Osteocyte (in vitro differentiated cells): ENCODE measurements around the gene ABCF1. TPM values are rescaled to one million over a fixed set of nuclear protein-coding genes. Genes with fewer than 3 reads are reported as not detected.

Source experiments
- DNase-seq: peaks from one replicate; pipeline ENCODE4 v3.0.0; 2021; ENCODE audit warnings: mixed read lengths; ENCODE audit not compliant: unreplicated experiment; ENCODE audit errors: extremely low spot score
- H3K27ac Mint-ChIP-seq: one replicate; pipeline ENCODE4 v1.8.0; 2021; ENCODE audit warnings: mild to moderate bottlenecking, mixed read lengths; ENCODE audit not compliant: unreplicated experiment
- H3K27me3 Mint-ChIP-seq: one replicate; pipeline ENCODE4 v1.8.0; 2021; ENCODE audit warnings: mixed read lengths; ENCODE audit not compliant: unreplicated experiment
- H3K36me3 Mint-ChIP-seq: one replicate; pipeline ENCODE4 v1.8.0; 2021; ENCODE audit warnings: mixed read lengths; ENCODE audit not compliant: unreplicated experiment
- H3K4me1 Mint-ChIP-seq: one replicate; pipeline ENCODE4 v1.8.0; 2021; ENCODE audit warnings: mixed read lengths; ENCODE audit not compliant: unreplicated experiment
- H3K4me3 Mint-ChIP-seq: one replicate; pipeline ENCODE4 v1.8.0; 2021; ENCODE audit warnings: mild to moderate bottlenecking, moderate library complexity, mixed read lengths; ENCODE audit not compliant: unreplicated experiment
- H3K9me3 Mint-ChIP-seq: one replicate; pipeline ENCODE4 v1.8.0; 2021; ENCODE audit warnings: mixed read lengths; ENCODE audit not compliant: unreplicated experiment
- total RNA-seq: library from RNA; stranded (reverse); gene quantifications from 2 replicates; pipeline ENCODE4 v1.2.1, GENCODE V29; 2021
- TF ChIP-seq, protein P1 (sequence below): fragments of 200-600 bp; sonication (generic); IDR thresholded peaks from 2 replicates; pipeline ENCODE4 v1.5.0; 2021; ENCODE audit warnings: antibody characterized with exemption, mild to moderate bottlenecking, moderate library complexity

The ABCF1 gene
- total RNA-seq, 1 donor from 2014 or later, result 70.5 TPM

DNA sequence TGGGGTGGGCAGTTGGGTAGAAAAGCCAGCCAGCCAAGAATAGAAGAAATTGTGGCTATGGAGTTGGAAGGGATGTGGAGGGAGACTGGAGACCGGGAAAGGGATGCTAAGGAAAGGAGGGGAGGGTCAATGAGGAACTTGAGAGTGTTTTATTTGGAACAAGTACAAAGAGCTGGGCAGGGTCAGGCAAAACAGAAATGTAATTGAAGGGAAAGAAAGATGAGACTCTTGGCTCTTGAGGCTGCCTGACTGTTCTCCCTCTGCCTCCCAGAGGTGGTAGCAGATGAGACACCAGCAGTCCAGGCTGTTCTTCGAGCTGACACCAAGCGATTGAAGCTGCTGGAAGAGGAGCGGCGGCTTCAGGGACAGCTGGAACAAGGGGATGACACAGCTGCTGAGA lies 12.7 kb downstream of the ABCF1 start:
- H3K4me1 Mint-ChIP-seq, result no peaks in the 10 kb centered on the region
- no peaks in the 10 kb centered on the region for H3K27me3 Mint-ChIP-seq
- H3K9me3 Mint-ChIP-seq, result no peaks in the 10 kb centered on the region
- H3K4me3 Mint-ChIP-seq, result no peak overlapping the region
- H3K36me3 Mint-ChIP-seq, result peaks cover 65% of the 10 kb centered on the region
- H3K27ac Mint-ChIP-seq, result no peak overlapping the region
- DNase-seq, result no peak
- TF ChIP-seq, protein P1, sequence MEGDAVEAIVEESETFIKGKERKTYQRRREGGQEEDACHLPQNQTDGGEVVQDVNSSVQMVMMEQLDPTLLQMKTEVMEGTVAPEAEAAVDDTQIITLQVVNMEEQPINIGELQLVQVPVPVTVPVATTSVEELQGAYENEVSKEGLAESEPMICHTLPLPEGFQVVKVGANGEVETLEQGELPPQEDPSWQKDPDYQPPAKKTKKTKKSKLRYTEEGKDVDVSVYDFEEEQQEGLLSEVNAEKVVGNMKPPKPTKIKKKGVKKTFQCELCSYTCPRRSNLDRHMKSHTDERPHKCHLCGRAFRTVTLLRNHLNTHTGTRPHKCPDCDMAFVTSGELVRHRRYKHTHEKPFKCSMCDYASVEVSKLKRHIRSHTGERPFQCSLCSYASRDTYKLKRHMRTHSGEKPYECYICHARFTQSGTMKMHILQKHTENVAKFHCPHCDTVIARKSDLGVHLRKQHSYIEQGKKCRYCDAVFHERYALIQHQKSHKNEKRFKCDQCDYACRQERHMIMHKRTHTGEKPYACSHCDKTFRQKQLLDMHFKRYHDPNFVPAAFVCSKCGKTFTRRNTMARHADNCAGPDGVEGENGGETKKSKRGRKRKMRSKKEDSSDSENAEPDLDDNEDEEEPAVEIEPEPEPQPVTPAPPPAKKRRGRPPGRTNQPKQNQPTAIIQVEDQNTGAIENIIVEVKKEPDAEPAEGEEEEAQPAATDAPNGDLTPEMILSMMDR, result no peak

DNA sequence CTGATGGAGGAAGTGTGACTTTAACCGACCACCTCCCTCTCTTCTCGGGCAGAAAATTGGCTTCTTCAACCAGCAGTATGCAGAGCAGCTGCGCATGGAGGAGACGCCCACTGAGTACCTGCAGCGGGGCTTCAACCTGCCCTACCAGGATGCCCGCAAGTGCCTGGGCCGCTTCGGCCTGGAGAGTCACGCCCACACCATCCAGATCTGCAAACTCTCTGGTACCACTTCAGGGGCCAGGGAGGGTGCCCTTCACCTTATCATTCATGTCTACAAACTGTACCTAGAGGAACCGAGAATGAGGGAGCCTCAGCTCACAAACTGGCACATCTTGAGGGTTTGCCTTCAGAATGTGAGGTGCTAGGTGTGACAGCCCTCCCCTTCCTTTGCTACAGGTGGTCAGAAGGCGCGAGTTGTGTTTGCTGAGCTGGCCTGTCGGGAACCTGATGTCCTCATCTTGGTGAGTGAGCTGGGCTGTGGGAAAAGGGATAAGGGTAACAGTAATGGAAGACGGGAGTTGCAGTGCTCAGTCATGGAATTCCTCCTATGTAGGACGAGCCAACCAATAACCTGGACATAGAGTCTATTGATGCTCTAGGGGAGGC lies 18.6 kb downstream of the ABCF1 start:
- Mint-ChIP-seq H3K27me3 (no peaks in the 10 kb centered on the region), H3K4me1 (no peaks in the 10 kb centered on the region), H3K9me3 (no peaks in the 10 kb centered on the region), H3K27ac (no peak overlapping the region), H3K36me3 (peaks cover 46% of the 10 kb centered on the region), H3K4me3 (no peak overlapping the region)
- TF ChIP-seq, protein P1, result no peak
- DNase-seq, result no peak

- DNase-seq, result no peak
- Mint-ChIP-seq H3K27me3 (no peaks in the 10 kb centered on the region), H3K4me3 (no peak overlapping the region), H3K9me3 (no peaks in the 10 kb centered on the region), H3K27ac (no peak overlapping the region), H3K36me3 (peaks cover 44% of the 10 kb centered on the region), H3K4me1 (no peaks in the 10 kb centered on the region)
- TF ChIP-seq, protein P1, result no peak
Observed at GRCh38 chr6:30590509-30590908, 19.3 kb downstream of the ABCF1 start.

DNA sequence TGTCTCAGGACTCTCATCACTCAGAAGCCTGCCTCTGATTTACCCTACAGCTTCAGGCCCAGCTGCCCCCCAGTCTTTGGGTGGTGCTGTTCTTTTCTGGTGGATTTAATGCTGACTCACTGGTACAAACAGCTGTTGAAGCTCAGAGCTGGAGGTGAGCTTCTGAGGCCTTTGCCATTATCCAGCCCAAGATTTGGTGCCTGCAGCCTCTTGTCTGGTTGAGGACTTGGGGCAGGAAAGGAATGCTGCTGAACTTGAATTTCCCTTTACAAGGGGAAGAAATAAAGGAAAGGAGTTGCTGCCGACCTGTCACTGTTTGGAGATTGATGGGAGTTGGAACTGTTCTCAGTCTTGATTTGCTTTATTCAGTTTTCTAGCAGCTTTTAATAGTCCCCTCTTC lies 19.8 kb downstream of the ABCF1 start:
- H3K27ac Mint-ChIP-seq, result no peak overlapping the region
- no peak for DNase-seq
- H3K36me3 Mint-ChIP-seq, result peaks cover 39% of the 10 kb centered on the region
- no peaks in the 10 kb centered on the region for H3K4me1 Mint-ChIP-seq
- TF ChIP-seq, protein P1, result no peak
- H3K9me3 Mint-ChIP-seq, result no peaks in the 10 kb centered on the region
- H3K4me3 Mint-ChIP-seq, result no peak overlapping the region
- H3K27me3 Mint-ChIP-seq, result no peaks in the 10 kb centered on the region

DNA sequence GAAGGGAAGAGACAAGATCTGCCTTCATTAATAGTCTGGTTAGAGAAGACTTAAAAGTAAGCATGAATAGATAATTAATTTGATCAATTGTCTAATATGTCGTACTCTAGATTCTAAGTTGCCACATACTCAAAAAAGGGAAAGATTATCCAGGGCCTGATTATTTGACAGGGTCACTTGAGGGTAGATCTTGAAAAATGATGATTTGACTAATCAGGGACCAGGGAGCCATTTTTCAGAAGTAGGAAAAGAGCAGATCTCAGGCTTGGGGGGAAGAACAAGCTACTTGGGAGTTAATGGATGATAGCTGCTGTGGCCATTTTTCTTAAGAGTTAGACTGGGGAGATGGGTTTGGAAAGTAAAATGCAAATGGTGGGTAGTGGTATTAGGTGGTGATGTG lies 21.0 kb downstream of the ABCF1 start:
- peaks cover 31% of the 10 kb centered on the region for H3K36me3 Mint-ChIP-seq
- no peak overlapping the region for H3K4me3 Mint-ChIP-seq
- H3K27ac Mint-ChIP-seq, result no peak overlapping the region

More for the DNA sequence above, 21.0 kb downstream of the ABCF1 start:
- TF ChIP-seq, protein P1, result no peak
- no peak for DNase-seq
- no peaks in the 10 kb centered on the region for H3K9me3 Mint-ChIP-seq
- H3K27me3 Mint-ChIP-seq, result no peaks in the 10 kb centered on the region
- no peaks in the 10 kb centered on the region for H3K4me1 Mint-ChIP-seq
